Neural crest cell (in vitro differentiated cells): ENCODE data around the gene PROSER2. TPM values are rescaled to one million over a fixed set of nuclear protein-coding genes. Genes with fewer than 3 reads are reported as not detected.
A peak's percentile ranks its signal among the peaks of the same experiment; 100 is the strongest.

Experiments
- DNase-seq: peaks from one replicate; pipeline ENCODE4 v3.0.0; 2021; ENCODE audit warnings: low read depth, mixed read lengths, low spot score
- H3K27ac Mint-ChIP-seq: one replicate; pipeline ENCODE4 v1.8.0; 2021; ENCODE audit warnings: mild to moderate bottlenecking, mixed read lengths; ENCODE audit not compliant: unreplicated experiment
- H3K27me3 Mint-ChIP-seq: 2 replicates; pipeline ENCODE4 v1.8.0; 2021; ENCODE audit warnings: low read depth, mild to moderate bottlenecking, mixed read lengths
- H3K36me3 Mint-ChIP-seq: 2 replicates; pipeline ENCODE4 v1.8.0; 2021; ENCODE audit warnings: low read depth, mild to moderate bottlenecking, mixed read lengths
- H3K4me1 Mint-ChIP-seq: 2 replicates; pipeline ENCODE4 v1.8.0; 2021; ENCODE audit warnings: mixed read lengths
- H3K4me3 Mint-ChIP-seq: one replicate; pipeline ENCODE4 v1.8.0; 2021; ENCODE audit warnings: mild to moderate bottlenecking, mixed read lengths
- H3K9me3 Mint-ChIP-seq: 2 replicates; pipeline ENCODE4 v1.8.0; 2021; ENCODE audit warnings: mixed read lengths
- CTCF ChIP-seq: fragments of 200-600 bp; sonication (generic); conservative IDR thresholded peaks from 2 replicates; pipeline ENCODE4 v1.5.0; 2021; ENCODE audit warnings: antibody characterized with exemption, mild to moderate bottlenecking
- total RNA-seq: library from RNA; stranded (reverse); gene quantifications from 2 replicates; pipeline ENCODE4 v1.2.1, GENCODE V29; 2021

The PROSER2 gene
- total RNA-seq, 1 donor from 2014 or later = 7.5 TPM

GRCh38 chr10:11902646-11903045 is 79.5 kb downstream of the PROSER2 start:
- H3K9me3 Mint-ChIP-seq = no peaks in the 10 kb centered on the region
- H3K36me3 Mint-ChIP-seq = no peaks in the 10 kb centered on the region
- H3K27ac Mint-ChIP-seq = no peak overlapping the region
- TF ChIP-seq CTCF = no peak
- no peak for DNase-seq
- H3K4me3 Mint-ChIP-seq = no peak overlapping the region
- H3K4me1 Mint-ChIP-seq = peaks cover 8% of the 10 kb centered on the region
- no peaks in the 10 kb centered on the region for H3K27me3 Mint-ChIP-seq

GRCh38 chr10:11906714-11907113 is 83.6 kb downstream of the PROSER2 start:
- no peaks in the 10 kb centered on the region for H3K27me3 Mint-ChIP-seq
- H3K27ac Mint-ChIP-seq = no peak overlapping the region
- no peak for TF ChIP-seq CTCF
- no peaks in the 10 kb centered on the region for H3K36me3 Mint-ChIP-seq
- no peaks in the 10 kb centered on the region for H3K9me3 Mint-ChIP-seq
- H3K4me1 Mint-ChIP-seq = peaks cover 8% of the 10 kb centered on the region
- no peak for DNase-seq
- no peak overlapping the region for H3K4me3 Mint-ChIP-seq

- no peak overlapping the region for H3K27ac Mint-ChIP-seq
- TF ChIP-seq CTCF = no peak
- no peak for DNase-seq
- H3K9me3 Mint-ChIP-seq = no peaks in the 10 kb centered on the region
- H3K4me3 Mint-ChIP-seq = no peak overlapping the region
- H3K36me3 Mint-ChIP-seq = no peaks in the 10 kb centered on the region
- H3K4me1 Mint-ChIP-seq = peaks cover 7% of the 10 kb centered on the region
- H3K27me3 Mint-ChIP-seq = no peaks in the 10 kb centered on the region
These were observed 84.8 kb downstream of the PROSER2 start for GRCh38 chr10:11907914-11908313.

GRCh38 chr10:11908536-11908935 is 85.4 kb downstream of the PROSER2 start:
- no peaks in the 10 kb centered on the region for H3K27me3 Mint-ChIP-seq
- H3K36me3 Mint-ChIP-seq = no peaks in the 10 kb centered on the region
- peak overlapping the region; percentile 87 for H3K27ac Mint-ChIP-seq
- no peak overlapping the region for H3K4me3 Mint-ChIP-seq
- no peaks in the 10 kb centered on the region for H3K9me3 Mint-ChIP-seq
- no peak for TF ChIP-seq CTCF
- peaks cover 13% of the 10 kb centered on the region for H3K4me1 Mint-ChIP-seq
- DNase-seq = no peak

GRCh38 chr10:11908991-11909390 is 85.8 kb downstream of the PROSER2 start:
- Mint-ChIP-seq H3K4me1 (peaks cover 14% of the 10 kb centered on the region), H3K9me3 (no peaks in the 10 kb centered on the region), H3K27ac (peak overlapping the region; percentile 87), H3K4me3 (no peak overlapping the region), H3K27me3 (no peaks in the 10 kb centered on the region), H3K36me3 (no peaks in the 10 kb centered on the region)
- no peak for DNase-seq
- no peak for TF ChIP-seq CTCF

- Mint-ChIP-seq H3K27ac (no peak overlapping the region), H3K4me3 (no peak overlapping the region), H3K9me3 (no peaks in the 10 kb centered on the region), H3K36me3 (no peaks in the 10 kb centered on the region), H3K4me1 (peaks cover 14% of the 10 kb centered on the region), H3K27me3 (no peaks in the 10 kb centered on the region)
- DNase-seq = no peak
- TF ChIP-seq CTCF = no peak
These were observed 86.5 kb downstream of the PROSER2 start for GRCh38 chr10:11909618-11910017.
